HG02678 (cell line): Measurements from ENCODE around the gene SPATA3.
"Not testable (repeated sequence)": the region's sequence is repeated elsewhere in the genome, so short reads cannot be mapped to it uniquely, and the experiment has no call there.

Experiments
- ATAC-seq: cut with Tn5 transposase; IDR thresholded peaks from one replicate; pipeline ENCODE4 v1.9.1; 2021; ENCODE audit warnings: mild to moderate bottlenecking, moderate library complexity; ENCODE audit not compliant: unreplicated experiment

SPATA3 gene

DNA sequence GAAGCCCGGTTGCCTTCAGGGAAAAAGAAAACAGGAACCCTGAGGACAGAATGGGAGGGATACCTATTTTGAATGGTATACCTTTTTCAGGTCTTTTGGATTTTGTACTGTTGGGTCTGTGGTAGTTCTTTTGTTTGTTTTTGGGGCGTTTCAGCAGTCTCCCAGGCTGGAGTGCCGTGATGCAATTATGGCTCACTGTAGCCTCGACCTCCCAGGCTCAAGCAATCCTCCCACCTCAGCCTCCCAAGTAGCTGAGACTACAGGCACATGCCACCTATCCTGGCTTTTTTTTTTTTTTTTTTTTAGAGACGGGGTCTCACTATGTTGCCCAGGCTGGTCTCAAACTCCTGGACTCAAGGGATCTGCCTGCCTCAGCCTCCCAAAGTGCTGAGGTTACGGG, 27.6 kb upstream of the SPATA3 start:
- not testable (repeated sequence) for ATAC-seq

DNA sequence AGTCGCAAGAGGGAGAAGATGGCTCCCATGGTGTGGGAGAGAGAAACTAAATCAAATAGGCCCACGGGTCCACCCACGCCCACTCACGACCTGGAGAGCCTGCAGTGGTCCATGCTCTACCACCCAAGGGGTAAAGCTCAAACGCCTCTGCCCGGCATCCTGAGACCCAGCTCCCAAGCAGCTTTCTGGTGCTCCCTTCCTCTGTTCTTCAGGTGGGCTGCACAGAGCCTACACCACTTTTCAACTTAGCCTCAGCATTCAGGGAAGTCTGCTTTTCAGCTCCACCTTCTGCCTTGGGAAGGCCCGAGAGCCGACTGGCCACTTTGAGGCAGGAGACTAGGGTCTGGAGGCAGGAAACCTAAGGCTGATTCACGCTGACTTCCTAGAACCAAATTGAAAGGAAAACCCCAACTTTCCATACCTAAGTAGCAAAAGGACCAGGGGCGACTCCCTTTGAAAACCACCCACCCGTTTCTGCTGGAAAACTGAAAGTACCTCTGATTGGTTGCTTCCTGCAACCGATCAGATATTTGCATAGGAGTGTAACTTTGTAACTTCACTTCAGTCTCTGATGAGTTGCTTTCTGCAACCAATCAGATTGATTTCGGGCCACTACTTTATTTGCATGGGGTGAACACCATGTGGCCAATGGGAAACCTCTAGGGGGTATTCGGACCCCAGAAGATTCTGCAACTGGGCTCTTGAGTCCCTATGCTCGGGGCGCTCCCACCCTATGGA, 26.8 kb upstream of the SPATA3 start:
- no peak for ATAC-seq

DNA sequence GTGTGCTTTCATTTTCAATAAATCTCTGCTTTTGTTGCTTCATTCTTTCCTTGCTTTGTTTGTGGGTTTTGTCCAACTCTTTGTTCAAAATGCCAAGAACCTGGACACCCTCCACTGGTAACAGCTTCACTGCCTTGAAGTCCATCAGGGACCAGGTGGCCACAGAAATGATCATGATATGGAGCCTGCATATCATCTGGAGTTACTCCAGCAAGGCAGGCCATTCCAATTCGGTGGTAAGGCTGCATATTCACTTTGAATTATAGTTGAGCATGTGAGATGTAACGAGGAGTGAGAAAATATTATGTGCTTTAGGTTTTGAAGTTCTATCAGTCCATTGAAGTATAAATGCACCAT, 26.3 kb upstream of the SPATA3 start:
- ATAC-seq, result no peak

DNA sequence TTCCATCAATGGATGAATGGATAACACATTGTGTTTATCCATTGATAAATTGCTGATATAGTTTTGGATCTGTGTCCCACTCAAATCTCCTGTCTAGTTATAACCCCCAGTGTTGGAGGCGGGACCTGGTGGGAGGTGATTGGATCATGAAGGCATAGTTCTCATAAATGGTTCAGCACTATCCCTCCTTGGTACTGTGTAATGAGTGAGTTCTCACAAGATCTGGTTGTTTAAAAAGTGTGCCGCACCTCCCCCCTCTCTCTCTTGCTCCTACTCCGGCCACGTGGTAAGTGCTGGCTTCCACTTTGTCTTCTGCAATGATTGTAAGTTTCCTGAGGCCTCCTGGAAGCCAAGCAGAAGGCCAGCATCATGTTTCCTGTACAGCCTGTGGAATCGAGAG, 23.9 kb upstream of the SPATA3 start:
- no peak for ATAC-seq

DNA sequence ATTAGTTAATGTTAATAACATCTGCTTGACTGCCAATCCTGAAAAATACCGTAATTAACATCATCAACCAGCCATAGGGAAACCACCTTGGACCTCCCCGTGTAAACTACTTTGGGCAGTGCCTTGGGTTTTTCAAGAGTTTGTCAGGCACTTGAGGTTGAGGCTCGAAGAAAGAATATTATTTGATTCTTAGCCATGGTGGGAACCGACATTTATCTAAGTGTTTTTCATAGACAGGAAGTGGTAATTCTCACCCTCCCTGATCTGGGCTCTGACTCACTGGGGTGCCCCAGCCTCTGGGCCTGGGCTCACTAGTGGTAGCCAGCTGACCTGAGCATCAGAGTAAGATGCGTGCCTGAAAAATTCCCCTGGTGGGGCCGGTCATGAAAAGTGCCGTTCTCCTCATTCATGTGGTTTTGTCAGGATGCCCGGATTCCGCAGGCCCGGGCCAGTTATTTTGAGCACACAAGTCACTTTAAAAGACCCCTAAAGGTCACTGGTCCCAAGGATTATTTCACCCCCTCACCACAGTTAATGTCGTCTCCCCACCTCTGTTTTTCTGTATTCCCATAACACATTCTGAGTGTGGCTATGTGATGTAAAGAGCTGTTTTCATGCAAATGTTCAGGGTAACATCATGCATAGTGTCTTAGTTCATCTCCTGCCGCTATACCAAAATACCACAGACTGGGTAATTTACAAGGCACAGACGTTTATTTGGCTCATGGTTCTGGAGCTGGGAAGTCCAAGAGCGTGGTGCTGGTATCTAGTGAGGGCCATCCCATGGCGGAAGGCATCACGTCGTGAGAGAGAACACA, 21.6 kb upstream of the SPATA3 start:
- peak; percentile 87 for ATAC-seq

DNA sequence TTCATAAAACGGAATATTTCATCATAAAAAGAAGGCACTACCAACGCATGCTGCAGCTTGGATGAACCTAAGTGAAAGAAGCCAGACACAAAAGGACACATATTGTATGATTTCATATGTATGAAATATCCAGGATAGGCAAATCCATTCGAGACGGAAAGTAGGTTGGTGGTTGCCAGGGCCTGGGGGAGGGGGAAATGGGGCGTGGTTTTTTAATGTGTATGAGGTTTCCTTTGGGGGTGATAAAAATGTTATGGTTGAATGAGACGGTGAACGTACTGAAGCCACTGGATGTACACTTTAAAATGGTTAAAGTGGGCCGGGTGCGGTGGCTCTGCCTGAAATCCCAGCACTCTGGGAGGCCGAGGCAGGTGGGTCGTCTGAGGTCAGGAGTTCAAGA, 20.0 kb upstream of the SPATA3 start:
- no peak for ATAC-seq

DNA sequence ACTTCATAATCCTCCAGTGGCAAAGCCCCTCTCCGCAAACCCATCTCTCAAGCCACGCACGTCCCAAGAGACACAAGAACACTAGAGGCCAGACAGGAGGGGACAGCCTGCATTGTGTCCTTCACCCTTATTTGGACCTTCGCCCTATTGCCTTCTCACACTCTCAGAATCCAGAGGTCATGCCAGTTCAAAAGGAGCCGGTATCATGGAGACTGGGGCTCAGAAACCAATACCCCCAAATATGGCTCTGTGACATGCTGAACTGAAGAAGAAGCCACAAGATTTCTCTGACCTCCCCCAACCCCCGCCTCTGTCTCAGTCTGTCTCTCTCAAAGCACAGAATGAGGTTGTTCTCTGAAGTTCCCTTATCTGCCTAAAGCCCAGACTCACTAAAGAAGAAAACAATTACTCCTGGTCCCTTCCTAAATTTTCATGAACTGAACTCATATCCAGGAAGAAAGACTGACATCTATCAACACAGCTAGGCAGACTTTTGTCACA, 19.2 kb upstream of the SPATA3 start:
- peak; percentile 37 for ATAC-seq

DNA sequence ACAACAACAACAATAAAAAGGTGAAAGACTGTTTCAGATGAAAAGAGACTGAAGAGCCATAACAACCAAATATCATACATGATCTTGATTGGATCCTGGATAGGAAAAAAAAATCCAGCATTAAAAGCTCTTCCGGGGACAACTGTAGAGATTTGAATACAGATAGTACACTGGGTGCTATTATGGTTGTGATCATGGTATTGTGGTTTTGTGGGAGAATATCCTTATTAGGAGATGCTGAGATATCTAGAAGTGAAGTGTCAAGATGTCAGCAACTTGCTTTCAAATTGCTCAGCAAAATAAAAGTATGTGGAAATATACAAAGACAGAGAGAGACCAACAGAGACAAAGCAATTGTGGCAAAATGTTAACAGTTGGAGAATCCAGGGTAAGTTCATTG, 15.5 kb upstream of the SPATA3 start:
- no peak for ATAC-seq

DNA sequence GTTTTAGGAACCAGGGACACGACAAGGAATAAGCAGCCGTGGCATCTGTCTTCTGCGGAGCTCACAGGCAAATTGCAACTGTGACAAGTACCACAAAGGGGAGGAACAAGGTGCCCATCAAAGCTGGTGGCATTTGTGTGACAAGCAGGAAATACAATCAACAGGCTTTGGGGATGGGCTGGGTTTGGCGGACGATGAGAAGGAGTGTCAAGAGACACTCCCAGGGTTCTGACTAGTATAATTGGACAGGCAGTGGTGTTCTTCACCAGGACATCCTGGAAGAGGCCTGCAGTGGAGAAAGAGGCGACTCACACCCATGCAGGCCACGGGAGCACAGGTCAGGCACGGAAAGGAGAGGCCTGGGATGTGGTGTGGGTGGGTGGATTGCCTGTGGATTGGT, 14.2 kb upstream of the SPATA3 start:
- no peak for ATAC-seq

DNA sequence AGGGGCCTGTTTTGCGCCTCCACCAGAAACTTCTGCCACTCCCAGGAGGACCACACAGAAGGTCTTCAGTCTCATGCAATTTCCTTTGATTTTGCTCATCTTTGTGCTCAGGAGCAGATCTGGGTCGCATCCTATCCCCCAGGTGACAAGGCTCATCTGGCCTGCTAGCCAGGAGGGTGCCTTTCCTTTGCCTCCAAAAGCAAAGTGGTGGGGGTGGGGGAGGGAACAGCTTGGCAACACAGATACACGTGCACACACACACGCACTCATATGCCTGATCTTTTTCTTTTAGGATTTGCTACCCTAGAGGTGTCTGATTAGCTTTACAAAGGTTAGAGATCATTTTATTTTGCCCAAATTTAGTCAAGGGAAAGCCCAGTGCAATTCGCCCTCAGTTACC, 13.8 kb upstream of the SPATA3 start:
- no peak for ATAC-seq

DNA sequence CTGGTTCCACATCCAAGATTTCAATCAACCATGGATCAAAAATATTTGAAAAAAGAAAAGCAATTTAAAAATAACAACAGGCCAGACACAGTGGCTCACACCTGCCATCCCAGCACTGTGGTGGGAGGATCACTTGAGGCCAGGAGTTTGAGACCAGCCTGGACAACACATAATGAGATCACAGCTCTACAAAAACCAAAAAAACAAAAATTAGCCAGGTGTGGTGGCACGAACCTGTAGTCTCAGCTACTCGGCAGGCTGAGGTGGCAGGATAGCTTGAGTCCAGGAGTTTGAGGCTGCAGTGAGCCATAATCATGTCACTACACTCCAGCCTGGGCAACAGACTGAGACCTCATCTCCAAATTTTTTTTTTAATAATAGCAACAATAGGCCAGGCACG, 13.4 kb upstream of the SPATA3 start:
- ATAC-seq, result no peak

DNA sequence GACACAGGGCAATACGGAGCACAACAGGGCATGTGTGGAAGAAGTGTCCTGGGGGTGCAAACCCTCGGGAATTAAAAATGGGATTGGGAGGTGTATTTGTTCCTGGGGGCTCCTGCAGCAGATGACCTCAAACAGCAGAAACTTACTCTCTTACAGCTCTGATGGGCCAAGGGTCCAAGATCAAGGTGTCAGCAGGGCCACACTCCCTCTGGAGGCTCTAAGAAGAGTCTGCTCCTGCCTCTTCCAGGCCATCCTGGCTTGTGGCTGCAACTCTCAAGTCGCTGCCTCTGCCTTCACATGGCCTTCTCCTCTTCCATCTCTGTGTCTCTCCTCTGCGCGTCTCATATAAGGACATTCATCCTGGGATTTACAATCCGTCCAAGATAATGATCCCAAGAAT, 12.4 kb upstream of the SPATA3 start:
- no peak for ATAC-seq

DNA sequence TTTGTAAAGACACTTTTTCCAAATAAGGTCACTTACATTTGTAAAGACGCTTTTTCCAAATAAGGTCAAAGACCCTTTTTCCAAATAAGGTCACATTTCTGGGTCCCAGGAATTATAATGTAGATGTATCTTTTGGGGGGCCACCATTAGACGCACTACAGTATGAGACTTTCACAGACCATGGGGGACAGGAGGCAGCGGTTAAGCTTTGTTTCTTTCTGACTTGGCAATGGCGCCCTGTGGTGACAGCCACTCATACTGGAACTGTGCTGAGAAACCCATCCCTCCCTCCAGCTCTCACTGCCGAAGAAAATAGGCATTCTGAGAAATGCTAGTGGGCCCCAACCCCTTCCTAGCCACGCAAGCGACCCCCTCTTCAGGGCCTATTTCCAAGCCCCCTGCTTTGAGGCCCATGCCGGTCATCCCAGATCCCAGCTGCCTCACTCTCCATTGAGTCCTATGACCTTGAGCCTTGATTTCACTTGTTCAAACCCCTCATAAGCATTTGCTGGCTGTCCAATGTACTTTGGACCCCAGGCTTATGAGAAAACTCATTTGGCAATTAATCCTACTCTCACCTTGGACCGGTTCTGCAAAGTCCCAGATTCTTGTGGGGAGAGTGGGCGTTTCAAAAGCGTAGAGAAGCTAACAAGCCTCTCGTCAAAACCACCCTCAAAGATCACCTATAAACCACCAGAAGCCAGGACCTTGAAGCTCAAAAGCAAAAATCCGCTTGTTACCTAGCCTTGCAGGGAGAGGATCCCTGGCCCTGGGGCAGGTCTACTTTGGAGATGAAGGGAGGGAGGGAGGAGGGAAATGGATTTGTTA, 11.3 kb upstream of the SPATA3 start:
- ATAC-seq, result peak; percentile 79

DNA sequence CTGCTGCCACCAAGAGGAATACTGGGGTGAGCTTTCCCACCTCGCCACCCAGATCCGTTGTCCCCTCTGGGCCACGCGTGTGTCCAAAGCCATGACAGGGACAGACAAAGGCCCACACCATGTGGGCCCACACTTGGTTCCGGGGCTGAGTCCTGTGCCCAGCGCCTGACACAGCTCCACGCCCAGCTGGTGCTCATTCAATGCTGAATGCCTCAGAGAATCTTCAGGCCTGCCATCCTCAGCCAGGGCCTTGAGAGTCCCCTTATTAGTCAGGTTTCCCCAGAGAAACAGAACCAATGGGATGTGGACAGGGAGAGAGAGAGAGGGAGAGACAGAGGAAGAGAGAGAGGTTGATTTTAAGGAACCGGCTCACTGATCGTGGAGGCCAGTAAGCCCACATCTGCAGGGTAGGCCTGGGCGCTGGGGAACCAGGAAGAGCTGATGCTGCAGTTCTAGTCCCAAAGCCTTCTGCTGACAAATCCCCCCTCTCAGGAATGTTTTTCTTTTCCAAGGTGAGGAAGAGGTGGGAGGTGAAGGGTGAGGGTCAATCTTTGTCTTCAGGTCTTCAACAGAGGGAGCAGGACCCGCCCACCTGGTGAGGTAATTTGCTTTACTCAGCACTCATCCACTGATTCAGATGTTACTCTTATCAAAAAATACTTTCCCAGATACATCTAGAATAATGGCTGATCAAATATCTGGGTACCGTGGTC, 10.2 kb upstream of the SPATA3 start:
- no peak for ATAC-seq

DNA sequence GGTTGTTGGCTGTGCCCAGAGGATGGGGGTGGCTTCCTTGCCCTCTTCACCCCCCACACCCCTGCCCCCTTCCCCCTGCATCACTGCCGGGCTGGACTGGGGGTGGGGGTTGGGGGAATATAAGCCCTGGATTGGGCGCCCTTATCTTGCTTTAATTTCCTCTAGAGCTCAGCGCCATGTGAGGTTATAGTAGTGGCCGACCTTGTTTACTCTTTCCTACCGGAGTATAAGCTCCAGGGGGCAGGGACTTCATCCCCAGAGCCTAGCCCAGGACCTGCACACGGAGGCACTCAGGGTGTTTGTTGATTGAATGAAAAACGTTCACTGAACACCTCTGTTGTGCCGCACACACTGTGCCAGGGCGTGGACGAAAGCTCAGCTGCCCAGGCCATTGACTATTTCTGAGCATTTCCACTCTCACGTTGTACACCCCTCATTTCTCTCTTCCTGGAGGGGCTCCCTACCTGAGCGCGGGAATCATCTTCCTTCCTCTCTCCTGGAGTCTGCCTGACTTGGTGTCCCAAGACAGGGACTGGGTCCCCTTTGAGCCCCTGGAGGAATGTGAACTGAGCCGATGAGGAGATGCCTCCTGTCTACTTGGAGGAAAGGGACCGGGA, 9.3 kb upstream of the SPATA3 start:
- no peak for ATAC-seq

DNA sequence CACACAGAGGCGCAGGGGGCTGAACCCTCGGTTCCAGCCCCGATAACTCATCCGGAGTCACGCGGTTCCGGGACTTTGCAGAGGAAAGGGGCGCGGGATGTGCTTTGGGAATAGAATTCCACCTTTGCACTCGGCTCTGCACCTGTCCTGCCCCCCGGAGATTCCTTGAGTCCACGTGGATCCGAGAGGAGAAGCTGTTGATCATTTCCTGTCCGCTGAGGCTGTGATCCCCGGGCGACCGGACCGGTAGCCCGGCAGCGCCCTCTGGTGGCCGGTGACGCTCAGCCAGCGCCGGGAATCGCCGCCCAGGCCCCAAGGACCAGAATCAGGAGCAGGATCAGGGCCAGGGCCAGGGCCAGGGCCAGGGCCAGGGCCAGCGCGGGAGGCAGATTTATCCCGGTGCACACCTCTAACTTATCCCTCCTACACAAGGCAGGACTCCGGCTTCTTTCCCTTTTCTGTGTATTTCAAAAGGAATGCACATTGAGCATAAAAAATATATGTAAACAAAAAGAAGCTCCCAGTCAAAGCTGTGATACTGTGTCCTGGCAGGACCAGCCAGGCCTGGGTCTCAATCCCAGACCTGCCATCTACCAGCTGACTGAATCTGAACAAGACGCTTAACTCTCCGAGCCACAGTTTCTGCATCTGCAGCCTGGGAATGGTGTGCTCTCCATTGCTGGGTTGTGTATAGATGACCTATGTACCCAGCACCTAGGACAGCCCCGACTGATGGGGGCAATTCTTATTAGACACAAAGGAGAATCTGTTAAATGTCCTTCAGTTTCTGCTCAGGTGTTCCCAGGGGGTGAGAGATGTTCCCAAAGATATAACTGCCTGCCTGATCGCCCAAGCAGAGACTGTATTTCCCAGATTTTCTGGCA, 8.5 kb upstream of the SPATA3 start:
- ATAC-seq, result peak; percentile 28

DNA sequence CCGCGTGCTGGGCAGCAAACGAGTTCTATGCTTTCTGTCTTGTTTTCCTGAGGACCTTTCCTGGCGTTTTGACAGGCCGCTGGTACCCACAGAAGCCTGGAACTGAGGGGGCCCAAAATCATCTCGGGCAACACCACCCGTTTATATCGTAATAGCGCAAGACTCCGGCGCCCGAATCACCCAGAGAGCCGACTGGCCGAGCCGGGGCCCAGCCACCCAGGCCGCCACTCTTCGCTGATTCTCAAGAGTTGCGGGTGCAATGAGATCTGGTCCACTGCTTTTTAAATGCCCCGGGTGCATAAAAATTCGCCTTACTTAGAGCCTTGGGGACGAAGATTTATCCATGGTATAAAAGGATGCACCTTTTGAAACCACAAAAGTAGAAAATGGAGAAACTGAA, 6.2 kb upstream of the SPATA3 start:
- no peak for ATAC-seq

DNA sequence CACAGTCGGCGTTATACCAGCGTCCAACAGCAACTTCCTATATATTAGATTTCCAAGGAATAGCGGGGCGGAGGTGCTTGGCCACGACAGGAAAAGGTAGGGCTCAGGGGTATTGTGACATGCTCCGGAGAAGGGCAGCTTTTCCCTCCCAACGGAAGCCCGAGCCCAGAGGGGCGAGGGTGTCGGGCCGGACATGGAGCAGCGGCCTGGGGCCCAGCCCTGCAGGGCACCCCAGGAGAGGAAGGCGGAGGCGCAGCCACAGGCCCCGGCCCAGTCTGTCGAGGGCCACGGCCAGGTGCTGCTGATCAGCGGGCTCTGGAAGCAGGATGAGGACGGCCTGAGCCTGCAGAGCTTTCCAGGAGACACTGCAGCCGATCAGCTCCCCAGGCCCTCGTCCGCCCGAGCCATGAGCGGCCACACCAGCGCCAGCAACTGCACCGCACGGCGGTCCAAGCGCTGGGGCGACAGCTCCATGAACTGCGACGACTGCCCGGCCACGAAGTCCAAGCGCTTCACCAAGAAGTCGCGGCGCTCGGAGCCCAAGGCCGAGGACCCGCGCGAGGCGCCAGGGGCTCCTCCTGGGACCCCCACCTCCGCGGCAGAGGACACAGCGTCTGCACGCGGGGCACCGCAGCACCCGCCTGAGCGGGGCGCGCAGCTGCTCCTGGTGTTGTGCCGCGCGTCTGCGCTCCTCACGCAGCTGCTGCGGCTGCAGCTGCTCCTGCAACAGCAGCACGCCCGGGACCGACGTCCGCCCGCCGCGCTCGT, 5.6 kb upstream of the SPATA3 start:
- ATAC-seq, result no peak

DNA sequence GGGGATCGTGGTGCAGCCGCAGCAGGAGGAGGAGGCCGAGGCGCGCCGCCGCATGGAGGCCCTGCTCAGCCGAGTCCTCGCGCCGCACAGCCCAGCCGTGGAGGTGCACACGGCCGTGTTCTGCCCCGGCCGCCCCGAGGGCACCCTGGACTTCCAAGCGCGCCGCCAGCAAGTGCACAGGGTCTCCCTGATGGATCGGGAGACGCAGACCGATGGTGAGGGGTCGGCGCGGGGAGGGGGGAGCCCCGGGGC, 5.1 kb upstream of the SPATA3 start:
- no peak for ATAC-seq
